HepG2 (cell line): ENCODE results near the gene C6orf136. TPM values are rescaled to one million over a fixed set of nuclear protein-coding genes. Genes with fewer than 3 reads are reported as not detected.

Experiments
- IKZF4 ChIP-seq: sonication (generic); formaldehyde crosslinking; IDR thresholded peaks from 2 replicates; pipeline ENCODE4 v1.5.1; 2020; ENCODE audit warnings: borderline replicate concordance, mild to moderate bottlenecking, low read depth, missing genetic modification reagents; ENCODE audit errors: not compliant biosample characterization
- KDM2A ChIP-seq: sonication (generic); formaldehyde crosslinking; IDR thresholded peaks from 2 replicates; pipeline ENCODE4 v1.4.0; 2020; ENCODE audit warnings: low read depth, missing genetic modification reagents, borderline replicate concordance
- KLF12 ChIP-seq: sonication (generic); formaldehyde crosslinking; IDR thresholded peaks from 2 replicates; pipeline ENCODE4 v1.4.0; 2020; ENCODE audit warnings: missing genetic modification reagents, borderline replicate concordance
- LCORL ChIP-seq, 2 experiments: fragments of 450-650 bp in 1 of 2; sonication (generic) in 1 of 2; formaldehyde crosslinking in 1 of 2; IDR thresholded peaks; 2 replicates each; pipeline versions ENCODE4 v1.5.0 to v1.6.1; 2017 to 2020; ENCODE audit warnings: antibody characterized with exemption in 1 of 2, missing genetic modification reagents in 1 of 2
- MZF1 ChIP-seq: sonication (generic); formaldehyde crosslinking; IDR thresholded peaks from 2 replicates; pipeline ENCODE4 v1.8.1; 2023; ENCODE audit warnings: mild to moderate bottlenecking, missing genetic modification reagents, borderline replicate concordance
- PAF1 ChIP-seq: IDR thresholded peaks from 2 replicates; pipeline ENCODE4 v1.6.1; 2016; ENCODE audit warnings: missing genetic modification reagents, missing compliant biosample characterization
- PCBP2 ChIP-seq: fragments of 200-400 bp; formaldehyde crosslinking; optimal IDR thresholded peaks from 2 replicates; pipeline ENCODE3; 2018; ENCODE audit warnings: low read length, low read depth; ENCODE audit not compliant: poor library complexity, severe bottlenecking
- POGZ ChIP-seq: sonication (generic); formaldehyde crosslinking; IDR thresholded peaks from 2 replicates; pipeline ENCODE4 v1.4.0; 2020; ENCODE audit warnings: mild to moderate bottlenecking, missing genetic modification reagents
- PRMT3 ChIP-seq: sonication (generic); formaldehyde crosslinking; IDR thresholded peaks from 2 replicates; pipeline ENCODE4 v1.8.1; 2022; ENCODE audit warnings: low read depth, mild to moderate bottlenecking, moderate library complexity, missing genetic modification reagents, borderline replicate concordance
- RBFOX2 ChIP-seq: fragments of 200-400 bp; formaldehyde crosslinking; IDR thresholded peaks from 2 replicates; pipeline ENCODE4 v1.6.1; 2017; ENCODE audit warnings: low read depth, mild to moderate bottlenecking, low read length
- REST ChIP-seq, 2 experiments: IDR thresholded peaks; 2 replicates each; pipeline ENCODE4 v1.6.1; 2011 to 2012; ENCODE audit warnings: low read length in 2 of 2, borderline replicate concordance in 1 of 2, low read depth in 1 of 2, mild to moderate bottlenecking in 1 of 2, moderate library complexity in 1 of 2
- SP5 ChIP-seq: IDR thresholded peaks from 2 replicates; pipeline ENCODE4 v1.6.1; 2016; ENCODE audit warnings: low read depth, borderline replicate concordance
- ZBTB42 ChIP-seq: sonication (generic); formaldehyde crosslinking; IDR thresholded peaks from 2 replicates; pipeline ENCODE4 v1.5.0; 2020; ENCODE audit warnings: mild to moderate bottlenecking, missing genetic modification reagents
- ZBTB7A ChIP-seq: sonication (generic); formaldehyde crosslinking; IDR thresholded peaks from 2 replicates; pipeline ENCODE4 v1.8.0; 2022; ENCODE audit warnings: mild to moderate bottlenecking, missing genetic modification reagents
- ZNF441 ChIP-seq: sonication (generic); formaldehyde crosslinking; IDR thresholded peaks from 2 replicates; pipeline ENCODE4 v1.7.0; 2021; ENCODE audit warnings: missing genetic modification reagents, borderline replicate concordance
- ZNF550 ChIP-seq: sonication (generic); formaldehyde crosslinking; IDR thresholded peaks from 2 replicates; pipeline ENCODE4 v1.4.0; 2020; ENCODE audit warnings: mild to moderate bottlenecking, missing genetic modification reagents, borderline replicate concordance
- ZSCAN22 ChIP-seq: sonication (generic); formaldehyde crosslinking; IDR thresholded peaks from 2 replicates; pipeline ENCODE4 v1.4.0; 2020; ENCODE audit warnings: mild to moderate bottlenecking, missing genetic modification reagents
- polyA plus RNA-seq, 8 experiments: library from polyadenylated mRNA; depleted of rRNA in 3 of 8; stranded (reverse) in 7 of 8; unstranded in 1 of 8; fragments of >200 nt; fragmentation: Illumina TruSeq in 4 of 8; extraction: Trizol in 4 of 8; gene quantifications; 2 replicates each; pipeline versions ENCODE4 v1.2.1 to v1.2.3, GENCODE V29; 2011 to 2016; ENCODE audit warnings: low read depth in 4 of 8, missing spikeins in 1 of 8, mixed read lengths in 1 of 8; ENCODE audit not compliant: insufficient read depth in 1 of 8
- total RNA-seq, 5 experiments: library from RNA; depleted of rRNA; stranded (reverse); fragments of >200 nt; fragmentation: Illumina TruSeq; extraction: Trizol; gene quantifications; 2 replicates each; pipeline ENCODE4 v1.2.3, GENCODE V29; 2016; ENCODE audit warnings: low read depth in 1 of 5

The C6orf136 gene
- total and polyA plus RNA-seq, 2 of the 13 experiments (the other 11 are each of a cell fraction or from before 2014, with no cell fraction given), result 12.0 to 26.2 TPM

- TF ChIP-seq POGZ (CRISPR knock-in tag) (peak; percentile 60), ZNF550 (no peak), IKZF4 (no peak), REST (IDR thresholded peaks at IDR 0.05; ENCODE audit: borderline replicate concordance in 1 of 2, low read depth in 1 of 2, low read length in 2 of 2) (no peak), KDM2A (CRISPR knock-in tag) (peak; percentile 57; the same call in 1 of the 2 replicates), MZF1 (CRISPR knock-in tag) (no peak), LCORL (IDR thresholded peaks at IDR 0.05) (no peak), LCORL (CRISPR knock-in tag; IDR thresholded peaks at IDR 0.05) (no peak; the same call in 1 of the 2 replicates), KLF12 (CRISPR knock-in tag) (0 out of 2 replicates have a peak, but pooled peaks have one; percentile 61), PCBP2 (peak; percentile 83), ZBTB7A (CRISPR knock-in tag) (peak; percentile 55; the same call in 1 of the 2 replicates), PAF1 (no peak), SP5 (peak; percentile 40; the same call in 1 of the 2 replicates), ZSCAN22 (no peak), PRMT3 (CRISPR knock-in tag) (no peak), RBFOX2 (peak; percentile 59), ZNF441 (CRISPR knock-in tag) (no peak), ZBTB42 (CRISPR knock-in tag) (0 out of 2 replicates have a peak, but pooled peaks have one; percentile 27)
Measured at GRCh38 chr6:30686908-30687658, 40.1 kb downstream of the C6orf136 start (continued).
